ENCODE results near the gene MT1G. TPM values are rescaled to one million over a fixed set of nuclear protein-coding genes. Genes with fewer than 3 reads are reported as not detected.

The MT1G gene
- total RNA-seq, 1 experiment from 2014 or later: 23.4 TPM

DNA sequence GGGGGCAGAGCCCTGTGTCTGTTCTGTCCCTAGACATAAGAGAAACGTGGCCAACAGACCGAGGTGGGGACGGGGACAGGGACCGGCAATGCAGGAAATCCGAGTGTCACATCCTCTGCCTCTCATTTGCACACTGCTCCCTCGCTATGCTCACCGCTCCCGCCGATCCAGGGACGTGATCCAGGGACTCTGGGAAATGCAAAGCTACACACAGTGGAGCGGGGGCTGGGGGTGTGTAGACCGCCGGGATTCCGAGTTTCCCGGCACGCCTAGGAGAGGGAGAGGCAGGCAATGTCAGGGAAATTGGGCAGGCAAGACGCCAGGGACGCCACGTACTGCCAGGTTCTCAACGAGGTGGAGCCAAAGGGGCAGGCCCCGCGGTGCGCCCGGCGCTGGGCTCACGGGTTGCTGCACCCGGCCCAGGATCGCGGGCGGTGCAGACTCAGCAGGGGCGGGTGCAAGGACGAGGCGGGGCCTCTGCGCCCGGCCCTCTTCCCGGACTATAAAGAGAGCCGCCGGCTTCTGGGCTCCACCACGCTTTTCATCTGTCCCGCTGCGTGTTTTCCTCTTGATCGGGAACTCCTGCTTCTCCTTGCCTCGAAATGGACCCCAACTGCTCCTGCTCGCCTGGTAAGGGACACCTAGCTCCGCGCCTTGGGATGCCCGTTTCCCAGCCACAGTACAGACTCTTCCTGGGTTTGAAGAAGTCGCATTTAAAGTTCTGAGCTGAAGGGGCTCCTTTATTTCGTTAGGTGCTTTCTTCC lies 14.3 kb upstream of the MT1G start, which contains the start of gene MT1X:
TSS of gene MT1X (plus strand) at position 532 of the 764 bp plus-strand sequence. CDS start at position 603, 71 bp downstream.
- Mint-ChIP-seq H3K9me3 (peaks cover 9 to 11% of the 10 kb centered on the region in 2 experiments), H3K36me3 (ENCODE audit: insufficient read depth in 1 of 3, low read depth in 3 of 3) (peaks cover 3 to 13% (median 8%) of the 10 kb centered on the region in 3 experiments; a peak in 6 of 7 replicates), H3K4me1 (peaks cover 19 to 24% of the 10 kb centered on the region in 2 experiments), H3K27me3 (ENCODE audit: low read depth) (peaks cover 55% of the 10 kb centered on the region), H3K4me3 (peak within 1 kb of the TSS; percentile 83 to 89), H3K27ac (no peak within 1 kb of the TSS)
- Histone ChIP-seq H2AFZ (ENCODE audit: low read length) (no peak within 1 kb of the TSS), H3T11ph (ENCODE audit: low read length) (no peak within 1 kb of the TSS), H3K4ac (ENCODE audit: low read depth, low read length) (no peak within 1 kb of the TSS), H3K14ac (ENCODE audit: insufficient read depth, low read length) (no peak within 1 kb of the TSS; the same call in 1 of the 2 replicates), H4K8ac (replicated peaks; ENCODE audit: insufficient read length, low read depth, low read length) (no peak within 1 kb of the TSS), H2BK20ac (ENCODE audit: low read depth, low read length, poor library complexity, severe bottlenecking) (no peak within 1 kb of the TSS), H2BK12ac (ENCODE audit: insufficient read length, low read depth, low read length) (no peak within 1 kb of the TSS), H3K27me3 (ENCODE audit: insufficient read depth, low read length) (no peaks in the 10 kb centered on the region; the same call in 1 of the 2 replicates), H2BK15ac (ENCODE audit: low read depth, low read length) (no peak within 1 kb of the TSS), H4K91ac (ENCODE audit: insufficient read length, low read depth, low read length) (no peak within 1 kb of the TSS), H3K9ac (ENCODE audit: extremely low read depth, insufficient read length, low read length) (peak within 1 kb of the TSS; percentile 27), H3K9me3 (ENCODE audit: control insufficient read depth, low read depth, low read length) (no peaks in the 10 kb centered on the region), H3K18ac (ENCODE audit: insufficient read length, low read depth, low read length) (no peak within 1 kb of the TSS), H4K20me1 (ENCODE audit: control insufficient read depth, insufficient read depth, insufficient read length) (no peaks in the 10 kb centered on the region), H3K4me1 (ENCODE audit: insufficient read depth, low read length) (no peaks in the 10 kb centered on the region), H3K23ac (ENCODE audit: insufficient read length, low read depth, low read length) (no peak within 1 kb of the TSS), H4K5ac (ENCODE audit: insufficient read length, low read depth, low read length) (no peak within 1 kb of the TSS), H2BK5ac (ENCODE audit: insufficient read length, low read length) (no peak within 1 kb of the TSS), H3K79me1 (ENCODE audit: insufficient read depth, low read depth, low read length, poor library complexity, severe bottlenecking) (no peaks in the 10 kb centered on the region), H3K27ac (ENCODE audit: insufficient read length, low read depth, low read length) (no peak within 1 kb of the TSS), H3K56ac (ENCODE audit: insufficient read length, low read depth, low read length) (no peak within 1 kb of the TSS), H2BK120ac (ENCODE audit: low read depth, low read length, poor library complexity, severe bottlenecking) (no peak within 1 kb of the TSS), H2AK5ac (ENCODE audit: insufficient read length, low read length) (no peak within 1 kb of the TSS), H3K79me2 (ENCODE audit: insufficient read depth, low read length) (no peaks in the 10 kb centered on the region), H3K23me2 (ENCODE audit: insufficient read length, low read depth, low read length, poor library complexity, severe bottlenecking) (peaks cover 8% of the 10 kb centered on the region), H3K4me2 (ENCODE audit: insufficient read depth, insufficient read length, low read length) (peak within 1 kb of the TSS; percentile 79)
- no CpG with 5 or more reads among the region's 49 CpGs for WGBS (ENCODE audit: extremely low coverage, insufficient read length, low lambda C conversion rate)
- TF ChIP-seq, protein P1, sequence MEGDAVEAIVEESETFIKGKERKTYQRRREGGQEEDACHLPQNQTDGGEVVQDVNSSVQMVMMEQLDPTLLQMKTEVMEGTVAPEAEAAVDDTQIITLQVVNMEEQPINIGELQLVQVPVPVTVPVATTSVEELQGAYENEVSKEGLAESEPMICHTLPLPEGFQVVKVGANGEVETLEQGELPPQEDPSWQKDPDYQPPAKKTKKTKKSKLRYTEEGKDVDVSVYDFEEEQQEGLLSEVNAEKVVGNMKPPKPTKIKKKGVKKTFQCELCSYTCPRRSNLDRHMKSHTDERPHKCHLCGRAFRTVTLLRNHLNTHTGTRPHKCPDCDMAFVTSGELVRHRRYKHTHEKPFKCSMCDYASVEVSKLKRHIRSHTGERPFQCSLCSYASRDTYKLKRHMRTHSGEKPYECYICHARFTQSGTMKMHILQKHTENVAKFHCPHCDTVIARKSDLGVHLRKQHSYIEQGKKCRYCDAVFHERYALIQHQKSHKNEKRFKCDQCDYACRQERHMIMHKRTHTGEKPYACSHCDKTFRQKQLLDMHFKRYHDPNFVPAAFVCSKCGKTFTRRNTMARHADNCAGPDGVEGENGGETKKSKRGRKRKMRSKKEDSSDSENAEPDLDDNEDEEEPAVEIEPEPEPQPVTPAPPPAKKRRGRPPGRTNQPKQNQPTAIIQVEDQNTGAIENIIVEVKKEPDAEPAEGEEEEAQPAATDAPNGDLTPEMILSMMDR (conservative IDR thresholded peaks at IDR 0.05): no peak
- peak; percentile 80 for DNase-seq

Data from H9 (cell line).